H1 (cell line): ENCODE results near the gene ZNF573.
A peak's percentile ranks its signal among the peaks of the same experiment; 100 is the strongest.

Experiments
- BACH1 ChIP-seq: IDR thresholded peaks from 2 replicates; pipeline ENCODE4 v1.6.1; 2012; ENCODE audit warnings: low read length, improper control_type of control experiment
- CEBPB ChIP-seq: IDR thresholded peaks from 2 replicates; pipeline ENCODE4 v1.6.1; 2012; ENCODE audit warnings: low read depth, low read length
- CHD2 ChIP-seq: IDR thresholded peaks from 2 replicates; pipeline ENCODE4 v1.6.1; 2012; ENCODE audit warnings: low read length, improper control_type of control experiment
- EP300 ChIP-seq, 2 experiments: IDR thresholded peaks; 1 replicate in 1 of 2; 2 replicates in 1 of 2; pipeline ENCODE4 v1.6.1; 2011 to 2012; ENCODE audit warnings: low read depth in 2 of 2, low read length in 2 of 2, mild to moderate bottlenecking in 2 of 2, borderline replicate concordance in 1 of 2, inconsistent platforms in 1 of 2, moderate library complexity in 1 of 2
- HDAC6 ChIP-seq: IDR thresholded peaks from one replicate; pipeline ENCODE4 v1.7.1; 2012; ENCODE audit warnings: low read depth, mild to moderate bottlenecking, inconsistent platforms, low read length, moderate library complexity
- JUND ChIP-seq: IDR thresholded peaks from 2 replicates; pipeline ENCODE4 v1.6.1; 2011; ENCODE audit warnings: mild to moderate bottlenecking, improper control_type of control experiment, low read length
- KDM4A ChIP-seq: IDR thresholded peaks from one replicate; pipeline ENCODE4 v1.7.1; 2012; ENCODE audit warnings: low read depth, mild to moderate bottlenecking, moderate library complexity, low read length, inconsistent platforms; ENCODE audit not compliant: severe bottlenecking
- POLR2A ChIP-seq, 2 experiments: IDR thresholded peaks; 1 replicate in 1 of 2; 2 replicates in 1 of 2; pipeline ENCODE4 v1.6.1; 2011; ENCODE audit warnings: low read depth in 2 of 2, low read length in 2 of 2, mild to moderate bottlenecking in 2 of 2; ENCODE audit errors: control extremely low read depth in 1 of 2
- POLR2AphosphoS5 ChIP-seq: IDR thresholded peaks from 2 replicates; pipeline ENCODE4 v1.6.1; 2011; ENCODE audit warnings: low read depth, low read length
- YY1 ChIP-seq: IDR thresholded peaks from 2 replicates; pipeline ENCODE4 v1.6.1; 2011; ENCODE audit warnings: low read depth, mild to moderate bottlenecking, low read length
- ZNF274 ChIP-seq: IDR thresholded peaks from 2 replicates; pipeline ENCODE4 v1.7.0; 2012; ENCODE audit warnings: low read length, borderline replicate concordance; ENCODE audit errors: extremely low read depth
- TF ChIP-seq, protein P1 (sequence below), 3 experiments: IDR thresholded peaks; 1 replicate in 2 of 3; 2 replicates in 1 of 3; pipeline versions ENCODE4 v1.5.1 to v1.6.1; 2011; ENCODE audit warnings: low read length in 3 of 3, mild to moderate bottlenecking in 3 of 3, inconsistent platforms in 2 of 3, low read depth in 1 of 3, moderate library complexity in 1 of 3; ENCODE audit not compliant: insufficient read depth in 1 of 3; ENCODE audit errors: control extremely low read depth in 1 of 3

DNA sequence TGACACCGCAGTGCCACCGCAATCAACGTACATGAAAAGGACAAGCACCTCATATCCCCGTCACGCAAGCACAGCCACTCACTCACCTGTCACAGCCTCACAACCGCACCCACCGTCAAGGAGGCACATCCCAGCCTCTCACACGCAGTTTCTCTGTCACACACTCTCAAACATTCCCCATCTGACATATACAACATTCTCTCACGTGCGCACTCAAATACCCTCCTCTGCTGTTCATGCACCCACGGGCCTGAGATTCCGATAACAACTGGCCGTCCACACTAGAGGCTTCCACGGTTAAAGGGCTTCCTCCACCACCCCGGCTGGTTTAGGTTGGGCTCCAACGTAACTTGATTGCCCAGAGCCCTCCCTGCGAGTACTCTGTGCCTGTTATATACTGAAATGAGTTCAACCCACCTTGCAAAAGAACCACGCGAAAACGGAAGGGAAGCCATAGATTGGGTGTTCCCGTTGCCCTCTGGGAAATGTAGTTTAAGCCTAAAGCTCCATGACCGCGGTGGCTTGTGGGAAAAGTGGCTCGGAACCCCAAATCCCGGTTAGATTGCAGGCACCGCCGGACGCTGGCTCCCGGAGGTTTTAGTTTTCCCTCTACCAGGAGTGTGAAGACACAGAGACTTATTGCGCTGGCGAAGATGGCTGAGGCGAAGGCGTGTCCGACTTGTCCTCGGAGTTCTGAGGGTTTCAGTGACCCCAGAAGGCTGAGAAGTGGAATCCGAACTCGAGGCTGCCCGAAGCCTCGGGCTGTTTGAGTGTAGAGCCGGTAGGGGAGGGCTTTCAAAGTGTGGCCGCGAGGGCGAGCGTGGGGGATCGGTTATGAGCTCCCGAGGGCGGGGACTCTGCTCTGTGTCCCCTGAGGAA, at the start of gene ZNF573:
- TF ChIP-seq POLR2A (IDR thresholded peaks at IDR 0.05; ENCODE audit: control extremely low read depth in 1 of 2, low read depth in 2 of 2, low read length in 2 of 2), result peak; percentile 62 to 81
- peak; percentile 64 for TF ChIP-seq POLR2AphosphoS5
- TF ChIP-seq, protein P1, sequence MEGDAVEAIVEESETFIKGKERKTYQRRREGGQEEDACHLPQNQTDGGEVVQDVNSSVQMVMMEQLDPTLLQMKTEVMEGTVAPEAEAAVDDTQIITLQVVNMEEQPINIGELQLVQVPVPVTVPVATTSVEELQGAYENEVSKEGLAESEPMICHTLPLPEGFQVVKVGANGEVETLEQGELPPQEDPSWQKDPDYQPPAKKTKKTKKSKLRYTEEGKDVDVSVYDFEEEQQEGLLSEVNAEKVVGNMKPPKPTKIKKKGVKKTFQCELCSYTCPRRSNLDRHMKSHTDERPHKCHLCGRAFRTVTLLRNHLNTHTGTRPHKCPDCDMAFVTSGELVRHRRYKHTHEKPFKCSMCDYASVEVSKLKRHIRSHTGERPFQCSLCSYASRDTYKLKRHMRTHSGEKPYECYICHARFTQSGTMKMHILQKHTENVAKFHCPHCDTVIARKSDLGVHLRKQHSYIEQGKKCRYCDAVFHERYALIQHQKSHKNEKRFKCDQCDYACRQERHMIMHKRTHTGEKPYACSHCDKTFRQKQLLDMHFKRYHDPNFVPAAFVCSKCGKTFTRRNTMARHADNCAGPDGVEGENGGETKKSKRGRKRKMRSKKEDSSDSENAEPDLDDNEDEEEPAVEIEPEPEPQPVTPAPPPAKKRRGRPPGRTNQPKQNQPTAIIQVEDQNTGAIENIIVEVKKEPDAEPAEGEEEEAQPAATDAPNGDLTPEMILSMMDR (IDR thresholded peaks at IDR 0.05; ENCODE audit: control extremely low read depth in 1 of 3, insufficient read depth in 1 of 3, low read depth in 1 of 3, low read length in 3 of 3), result 0 out of 4 replicates have a peak, but pooled peaks of 1 of the 3 experiments have one; percentile 10
- TF ChIP-seq HDAC6, result no peak
- no peak for TF ChIP-seq JUND
- TF ChIP-seq BACH1, result 0 out of 2 replicates have a peak, but pooled peaks have one; percentile 18
- no peak for TF ChIP-seq EP300 (IDR thresholded peaks at IDR 0.05; ENCODE audit: borderline replicate concordance in 1 of 2, low read depth in 2 of 2, low read length in 2 of 2)
- peak; percentile 91 for TF ChIP-seq KDM4A
- TF ChIP-seq CEBPB, result no peak
- no peak for TF ChIP-seq ZNF274
- no peak for TF ChIP-seq CHD2
- peak; percentile 95 for TF ChIP-seq YY1
